Skeletal muscle cell (primary cell): ENCODE results near the gene SLC9A9.

Source experiments
- DNase-seq: peaks from one replicate; pipeline ENCODE4 v3.0.0-alpha.2; 2010; ENCODE audit warnings: low read depth
- H3K4me3 ChIP-seq: 2 replicates; pipeline ENCODE4 v1.5.1; 2011; ENCODE audit warnings: low read depth, mild to moderate bottlenecking, control low read depth, low read length, moderate library complexity

The SLC9A9 gene

GRCh38 chr3:143265501-143266070, 582.7 kb downstream of the SLC9A9 start:
- DNase-seq: no peak
- no peak overlapping the region for H3K4me3 ChIP-seq

- no peak overlapping the region for H3K4me3 ChIP-seq
- no peak for DNase-seq
Measured at GRCh38 chr3:143263852-143264513, 584.3 kb downstream of the SLC9A9 start.

GRCh38 chr3:143261848-143262247, 586.4 kb downstream of the SLC9A9 start:
- DNase-seq: no peak

GRCh38 chr3:143258692-143259091, 589.6 kb downstream of the SLC9A9 start:
- DNase-seq: no peak
- H3K4me3 ChIP-seq: no peak overlapping the region

More at GRCh38 chr3:143261848-143262247, 586.4 kb downstream of the SLC9A9 start:
- no peak overlapping the region for H3K4me3 ChIP-seq

GRCh38 chr3:143256416-143256815, 591.9 kb downstream of the SLC9A9 start:
- H3K4me3 ChIP-seq: no peak overlapping the region
- no peak for DNase-seq

- H3K4me3 ChIP-seq: no peak overlapping the region
- DNase-seq: no peak
Measured at GRCh38 chr3:143255739-143256138, 592.5 kb downstream of the SLC9A9 start.

GRCh38 chr3:143252931-143253330, 595.3 kb downstream of the SLC9A9 start:
- H3K4me3 ChIP-seq: no peak overlapping the region
- no peak for DNase-seq

- no peak for DNase-seq
- no peak overlapping the region for H3K4me3 ChIP-seq
Measured at GRCh38 chr3:143249014-143249413, 599.3 kb downstream of the SLC9A9 start.

- no peak for DNase-seq
- no peak overlapping the region for H3K4me3 ChIP-seq
Measured at GRCh38 chr3:143247073-143247472, 601.2 kb downstream of the SLC9A9 start.

- DNase-seq: no peak
- no peak overlapping the region for H3K4me3 ChIP-seq
Measured at GRCh38 chr3:143245692-143246091, 602.6 kb downstream of the SLC9A9 start.

- H3K4me3 ChIP-seq: no peak overlapping the region
- no peak for DNase-seq
Measured at GRCh38 chr3:143244516-143245063, 603.7 kb downstream of the SLC9A9 start.

- DNase-seq: no peak
- H3K4me3 ChIP-seq: no peak overlapping the region
Measured at GRCh38 chr3:143243686-143244085, 604.6 kb downstream of the SLC9A9 start.

- DNase-seq: no peak
- H3K4me3 ChIP-seq: no peak overlapping the region
Measured at GRCh38 chr3:143242691-143243090, 605.6 kb downstream of the SLC9A9 start.

- no peak for DNase-seq
Measured at GRCh38 chr3:143242101-143242500, 606.2 kb downstream of the SLC9A9 start.

GRCh38 chr3:143241481-143241951, 606.8 kb downstream of the SLC9A9 start:
- no peak for DNase-seq
- no peak overlapping the region for H3K4me3 ChIP-seq

More at GRCh38 chr3:143242101-143242500, 606.2 kb downstream of the SLC9A9 start:
- H3K4me3 ChIP-seq: no peak overlapping the region

GRCh38 chr3:143240886-143241285, 607.4 kb downstream of the SLC9A9 start:
- H3K4me3 ChIP-seq: no peak overlapping the region
- no peak for DNase-seq

GRCh38 chr3:143239031-143239430, 609.2 kb downstream of the SLC9A9 start:
- no peak for DNase-seq
- no peak overlapping the region for H3K4me3 ChIP-seq

GRCh38 chr3:143237077-143237627, 611.1 kb downstream of the SLC9A9 start:
- no peak overlapping the region for H3K4me3 ChIP-seq
- no peak for DNase-seq

GRCh38 chr3:143236226-143236964, 611.9 kb downstream of the SLC9A9 start:
- no peak for DNase-seq
- H3K4me3 ChIP-seq: no peak overlapping the region

- no peak overlapping the region for H3K4me3 ChIP-seq
- no peak for DNase-seq
Measured at GRCh38 chr3:143235614-143236204, 612.6 kb downstream of the SLC9A9 start.
